Neuronal stem cell (in vitro differentiated cells): ENCODE results near the gene CD274.

ENCODE experiments used
- DNase-seq: peaks from one replicate; pipeline ENCODE4 v3.0.0-alpha.2; 2013; ENCODE audit warnings: low spot score
- H2AFZ ChIP-seq: one replicate; pipeline ENCODE4 v1.6.1; 2013; ENCODE audit warnings: mild to moderate bottlenecking, low read length, inconsistent platforms
- H2AK5ac ChIP-seq: 2 replicates; pipeline ENCODE4 v1.6.1; 2013; ENCODE audit warnings: low read depth, mild to moderate bottlenecking, inconsistent platforms, low read length, moderate library complexity, mixed read lengths
- H2BK120ac ChIP-seq: 2 replicates; pipeline ENCODE4 v1.6.1; 2013; ENCODE audit warnings: low read depth, mild to moderate bottlenecking, inconsistent platforms, low read length, moderate library complexity, mixed read lengths
- H2BK12ac ChIP-seq: one replicate; pipeline ENCODE4 v1.6.1; 2013; ENCODE audit warnings: low read length, inconsistent platforms
- H2BK15ac ChIP-seq: 2 replicates; pipeline ENCODE4 v1.6.1; 2013; ENCODE audit warnings: mild to moderate bottlenecking, low read length, inconsistent platforms, mixed read lengths
- H2BK5ac ChIP-seq: one replicate; pipeline ENCODE4 v1.6.1; 2013; ENCODE audit warnings: inconsistent platforms, mild to moderate bottlenecking, low read length, moderate library complexity
- H3K14ac ChIP-seq: one replicate; pipeline ENCODE4 v1.6.1; 2013; ENCODE audit warnings: low read length, inconsistent platforms
- H3K18ac ChIP-seq: 2 replicates; pipeline ENCODE4 v1.6.1; 2013; ENCODE audit warnings: low read length, inconsistent platforms
- H3K23ac ChIP-seq: 2 replicates; pipeline ENCODE4 v1.6.1; 2013; ENCODE audit warnings: low read depth, mild to moderate bottlenecking, mixed read lengths, low read length, inconsistent platforms; ENCODE audit not compliant: poor library complexity
- H3K27ac ChIP-seq: replicated peaks from 3 replicates; pipeline ENCODE4 v1.5.1; 2013; ENCODE audit warnings: low read length, inconsistent platforms
- H3K27me3 ChIP-seq, 3 experiments: 2 replicates each; pipeline ENCODE4 v1.6.1; 2013; ENCODE audit warnings: low read length in 3 of 3, mild to moderate bottlenecking in 2 of 3, inconsistent platforms in 1 of 3, low read depth in 1 of 3, mixed read lengths in 1 of 3, moderate library complexity in 1 of 3; ENCODE audit not compliant: control insufficient read depth in 3 of 3, insufficient read depth in 3 of 3
- H3K36me3 ChIP-seq, 2 donors: replicated peaks in 1 of 2; 2 replicates each; pipeline ENCODE4 v1.6.1; 2013; ENCODE audit warnings: low read length in 2 of 2; ENCODE audit not compliant: control insufficient read depth in 2 of 2, insufficient read depth in 2 of 2
- H3K4ac ChIP-seq: 2 replicates; pipeline ENCODE4 v1.6.1; 2013; ENCODE audit warnings: inconsistent platforms, mild to moderate bottlenecking, low read length, moderate library complexity
- H3K4me1 ChIP-seq, 2 donors: 1 replicate in 1 of 2; 2 replicates in 1 of 2; pipeline ENCODE4 v1.6.1; 2013; ENCODE audit warnings: low read length in 2 of 2, low read depth in 1 of 2; ENCODE audit not compliant: control insufficient read depth in 2 of 2, insufficient read depth in 1 of 2
- H3K4me2 ChIP-seq: one replicate; pipeline ENCODE4 v1.6.1; 2013; ENCODE audit warnings: mild to moderate bottlenecking, low read length, inconsistent platforms; ENCODE audit not compliant: insufficient read depth, poor library complexity, severe bottlenecking
- H3K4me3 ChIP-seq, 2 donors: 2 replicates each; pipeline ENCODE4 v1.5.1; 2013; ENCODE audit warnings: low read length in 2 of 2, mild to moderate bottlenecking in 2 of 2, inconsistent platforms in 1 of 2, moderate library complexity in 1 of 2
- H3K79me1 ChIP-seq: one replicate; pipeline ENCODE4 v1.6.1; 2013; ENCODE audit warnings: low read depth, mild to moderate bottlenecking, inconsistent platforms, low read length, moderate library complexity
- H3K9ac ChIP-seq: one replicate; pipeline ENCODE4 v1.6.1; 2013; ENCODE audit warnings: mild to moderate bottlenecking, low read depth, low read length, inconsistent platforms; ENCODE audit not compliant: poor library complexity
- H3K9me3 ChIP-seq, 2 donors: replicated peaks in 1 of 2; 2 replicates each; pipeline versions ENCODE3 to v1.6.1; 2013; ENCODE audit warnings: low read length in 2 of 2, mild to moderate bottlenecking in 2 of 2, inconsistent platforms in 1 of 2, low read depth in 1 of 2, mixed read lengths in 1 of 2, moderate library complexity in 1 of 2; ENCODE audit not compliant: control insufficient read depth in 2 of 2, insufficient read depth in 1 of 2
- H4K8ac ChIP-seq: one replicate; pipeline ENCODE4 v1.6.1; 2013; ENCODE audit warnings: low read depth, mild to moderate bottlenecking, inconsistent platforms, low read length, moderate library complexity
- H4K91ac ChIP-seq: one replicate; pipeline ENCODE4 v1.6.1; 2013; ENCODE audit warnings: low read length, low read depth, mild to moderate bottlenecking, inconsistent platforms; ENCODE audit not compliant: poor library complexity
- WGBS, 2 donors: extraction: QIAGEN DNeasy Blood & Tissue Kit; methylation state at CpG; one replicate each; pipeline ENCODE4 v1.1.7; 2013; ENCODE audit warnings: missing lambda C conversion rate in 2 of 2, mixed read lengths in 1 of 2; ENCODE audit not compliant: insufficient read length in 2 of 2, insufficient replicate concordance in 1 of 2; ENCODE audit errors: extremely low coverage in 2 of 2; 5-methylcytosine and 5-hydroxymethylcytosine counted together

Gene CD274

GRCh38 chr9:5514617-5515260 is 64.4 kb downstream of the CD274 start:
- no peak for DNase-seq
- Histone ChIP-seq H3K4me3 (no peak overlapping the region), H3K23ac (no peak overlapping the region)

GRCh38 chr9:5515261-5515650 is 64.9 kb downstream of the CD274 start:
- H3K18ac ChIP-seq: no peak overlapping the region
- no peak overlapping the region for H3K4me2 ChIP-seq
- no peaks in the 10 kb centered on the region for H3K36me3 ChIP-seq
- H2BK15ac ChIP-seq: no peak overlapping the region
- no peak for DNase-seq
- H3K23ac ChIP-seq: no peak overlapping the region
- H4K8ac ChIP-seq: no peak overlapping the region
- no peak overlapping the region for H4K91ac ChIP-seq
- H3K4ac ChIP-seq: no peak overlapping the region
- no CpG with 5 or more reads among the region's 4 CpGs for WGBS, 2 donors
- H3K9me3 ChIP-seq: peaks cover 0 to 2% of the 10 kb centered on the region in 2 donors
- no peak overlapping the region for H2BK120ac ChIP-seq
- H3K27ac ChIP-seq: no peak overlapping the region
- no peak overlapping the region for H2BK12ac ChIP-seq
- H3K9ac ChIP-seq: no peak overlapping the region
- no peak overlapping the region for H2AFZ ChIP-seq
- H3K4me3 ChIP-seq: no peak overlapping the region
- H3K27me3 ChIP-seq: no peaks in the 10 kb centered on the region
- H2AK5ac ChIP-seq: no peak overlapping the region
- H3K4me1 ChIP-seq: peaks cover 0 to 3% of the 10 kb centered on the region in 2 donors
- no peak overlapping the region for H2BK5ac ChIP-seq
- H3K79me1 ChIP-seq: no peaks in the 10 kb centered on the region
- H3K14ac ChIP-seq: no peak overlapping the region

More at GRCh38 chr9:5514617-5515260, 64.4 kb downstream of the CD274 start:
- Histone ChIP-seq H3K79me1 (no peaks in the 10 kb centered on the region), H2BK120ac (no peak overlapping the region), H3K36me3 (no peaks in the 10 kb centered on the region), H2AFZ (no peak overlapping the region), H3K27ac (no peak overlapping the region), H3K9me3 (peaks cover 0 to 2% of the 10 kb centered on the region in 2 donors), H2AK5ac (no peak overlapping the region), H3K27me3 (no peaks in the 10 kb centered on the region), H4K91ac (no peak overlapping the region), H3K4ac (no peak overlapping the region), H4K8ac (no peak overlapping the region), H3K14ac (no peak overlapping the region), H2BK5ac (no peak overlapping the region), H2BK15ac (no peak overlapping the region), H3K4me2 (no peak overlapping the region), H3K18ac (no peak overlapping the region), H3K9ac (no peak overlapping the region), H3K4me1 (peaks cover 0 to 3% of the 10 kb centered on the region in 2 donors), H2BK12ac (no peak overlapping the region)
- WGBS, 2 donors: no CpG with 5 or more reads among the region's 6 CpGs

- DNase-seq: no peak
- peak overlapping the region; percentile 54 for H3K18ac ChIP-seq
- no peak overlapping the region for H3K4ac ChIP-seq
- H2BK12ac ChIP-seq: no peak overlapping the region
- H3K27me3 ChIP-seq: no peaks in the 10 kb centered on the region
- H2BK5ac ChIP-seq: no peak overlapping the region
- H3K4me2 ChIP-seq: no peak overlapping the region
- no peak overlapping the region for H2AFZ ChIP-seq
- H3K14ac ChIP-seq: peak overlapping the region; percentile 48
- no peak overlapping the region for H4K91ac ChIP-seq
- H3K23ac ChIP-seq: peak overlapping the region; percentile 40
- H3K79me1 ChIP-seq: no peaks in the 10 kb centered on the region
- H3K4me3 ChIP-seq: no peak overlapping the region
- H3K4me1 ChIP-seq: peaks cover 0 to 1% of the 10 kb centered on the region in 2 donors
- H2AK5ac ChIP-seq: no peak overlapping the region
- H3K9ac ChIP-seq: no peak overlapping the region
- H2BK15ac ChIP-seq: peak overlapping the region; percentile 38
- H3K9me3 ChIP-seq: peaks cover 0 to 2% of the 10 kb centered on the region in 2 donors
- no CpG with 5 or more reads among the region's 10 CpGs for WGBS, 2 donors
- H2BK120ac ChIP-seq: no peak overlapping the region
- H4K8ac ChIP-seq: no peak overlapping the region
- no peak overlapping the region for H3K27ac ChIP-seq
- H3K36me3 ChIP-seq: no peaks in the 10 kb centered on the region
Observed at GRCh38 chr9:5516453-5517220, 66.3 kb downstream of the CD274 start.

GRCh38 chr9:5518171-5518936 is 68.0 kb downstream of the CD274 start:
- Histone ChIP-seq H4K8ac (no peak overlapping the region), H3K23ac (no peak overlapping the region), H3K18ac (no peak overlapping the region), H2BK15ac (no peak overlapping the region), H2BK12ac (no peak overlapping the region), H3K27me3 (no peaks in the 10 kb centered on the region), H3K36me3 (no peaks in the 10 kb centered on the region), H3K4me2 (no peak overlapping the region), H3K4me3 (no peak overlapping the region), H3K4ac (no peak overlapping the region), H2AK5ac (no peak overlapping the region), H2BK120ac (no peak overlapping the region), H3K9me3 (peaks cover 0 to 2% of the 10 kb centered on the region in 2 donors), H3K27ac (no peak overlapping the region), H3K9ac (no peak overlapping the region), H2BK5ac (no peak overlapping the region), H2AFZ (no peak overlapping the region), H4K91ac (no peak overlapping the region), H3K14ac (no peak overlapping the region), H3K79me1 (no peaks in the 10 kb centered on the region), H3K4me1 (peaks cover 0 to 1% of the 10 kb centered on the region in 2 donors)
- no CpG with 5 or more reads among the region's 2 CpGs for WGBS, 2 donors
- no peak for DNase-seq
